Dermis microvascular lymphatic vessel endothelial cell (primary cell): ENCODE results near the gene KCNJ3. TPM values are rescaled to one million over a fixed set of nuclear protein-coding genes. Genes with fewer than 3 reads are reported as not detected.
"Not testable (repeated sequence)": the region's sequence is repeated elsewhere in the genome, so short reads cannot be mapped to it uniquely, and the experiment has no call there.

Experiments
- DNase-seq, 2 donors: peaks; one replicate each; pipeline versions ENCODE4 v3.0.0 to v3.0.0-alpha.2; 2010; ENCODE audit warnings: low read depth in 2 of 2
- total RNA-seq: library from RNA; depleted of rRNA; stranded (reverse); fragments of >200 nt; gene quantifications from 2 replicates; pipeline ENCODE4 v1.2.1, GENCODE V29; 2014

The KCNJ3 gene
- total RNA-seq, 1 donor from 2014 or later, result not detected

GRCh38 chr2:154844513-154844912 is 146.0 kb downstream of the KCNJ3 start:
- DNase-seq, result no peak

- no peak for DNase-seq
Measured at GRCh38 chr2:154846842-154847241, 148.3 kb downstream of the KCNJ3 start.

- no peak for DNase-seq
Measured at GRCh38 chr2:154849482-154849881, 151.0 kb downstream of the KCNJ3 start.

GRCh38 chr2:154850532-154850931 is 152.0 kb downstream of the KCNJ3 start:
- DNase-seq, result no peak

DNA sequence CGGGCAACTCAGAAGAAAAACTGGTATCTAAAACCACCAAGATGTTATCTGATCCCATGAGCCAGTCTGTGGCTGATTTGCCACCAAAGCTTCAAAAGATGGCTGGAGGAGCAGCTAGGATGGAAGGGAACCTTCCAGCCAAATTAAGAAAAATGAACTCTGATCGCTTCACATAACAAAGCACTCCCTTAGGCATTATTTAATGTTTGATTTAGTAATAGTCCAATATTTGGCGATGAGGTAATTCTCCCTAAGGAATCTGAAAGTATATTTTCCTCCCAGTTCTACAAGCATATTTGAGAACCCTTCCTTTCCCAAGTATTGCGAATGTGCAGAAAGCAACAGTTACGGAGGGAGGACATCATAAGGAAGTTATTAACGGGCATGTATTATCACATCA is 156.6 kb downstream of the KCNJ3 start:
- DNase-seq, result no peak

DNA sequence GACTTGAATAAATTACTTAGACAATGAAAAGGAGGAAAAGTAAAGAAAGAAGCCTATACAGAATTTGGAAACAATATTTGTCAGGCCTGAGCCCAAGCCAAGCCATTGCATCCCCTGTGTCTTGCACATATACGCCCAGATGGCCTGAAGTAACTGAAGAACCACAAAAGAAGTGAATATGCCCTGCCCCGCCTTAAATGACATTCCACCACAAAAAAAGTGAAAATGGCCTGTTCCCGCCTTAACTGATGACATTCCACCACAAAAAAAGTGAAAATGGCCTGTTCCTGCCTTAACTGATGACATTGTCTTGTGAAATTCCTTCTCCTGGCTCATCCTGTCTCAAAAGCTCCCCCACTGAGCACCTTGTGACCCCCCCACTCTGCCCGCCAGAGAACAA is 168.7 kb downstream of the KCNJ3 start:
- DNase-seq, result not testable (repeated sequence)

- no peak for DNase-seq
Measured at GRCh38 chr2:154875999-154876398, 177.5 kb downstream of the KCNJ3 start.

DNA sequence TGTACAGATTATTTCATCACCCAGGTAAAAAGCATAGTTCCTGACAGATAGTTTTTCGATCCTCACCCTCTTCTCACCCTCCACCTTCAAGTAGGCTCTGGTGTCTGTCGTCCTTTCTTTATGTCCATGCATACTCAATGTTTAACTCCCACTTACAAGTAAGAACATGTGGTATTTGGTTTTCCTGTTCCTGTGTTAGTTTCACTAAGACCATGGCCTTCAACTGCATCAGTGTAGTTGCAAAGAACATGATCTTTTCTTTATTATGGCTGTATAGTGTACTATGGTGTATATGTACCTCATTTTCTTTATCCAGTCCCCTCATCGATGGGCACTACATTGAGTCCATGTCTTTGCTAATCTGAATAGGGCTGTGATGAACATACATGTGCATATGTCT is 184.2 kb downstream of the KCNJ3 start:
- no peak for DNase-seq

GRCh38 chr2:154886316-154886715 is 187.8 kb downstream of the KCNJ3 start:
- no peak for DNase-seq

GRCh38 chr2:154898269-154898668 is 199.8 kb downstream of the KCNJ3 start:
- DNase-seq, result no peak

GRCh38 chr2:154901063-154901462 is 202.6 kb downstream of the KCNJ3 start:
- no peak for DNase-seq
